GM18505 (cell line): ENCODE data around the gene CYTH3.

Source experiments
- ATAC-seq: cut with Tn5 transposase; IDR thresholded peaks from one replicate; pipeline ENCODE4 v1.9.1; 2021; ENCODE audit not compliant: unreplicated experiment
- POLR2A ChIP-seq: IDR thresholded peaks from 4 replicates; pipeline ENCODE4 v1.6.1; 2011; ENCODE audit warnings: borderline replicate concordance; ENCODE audit not compliant: insufficient read depth, insufficient read length; ENCODE audit errors: extremely low read depth

The CYTH3 gene

DNA sequence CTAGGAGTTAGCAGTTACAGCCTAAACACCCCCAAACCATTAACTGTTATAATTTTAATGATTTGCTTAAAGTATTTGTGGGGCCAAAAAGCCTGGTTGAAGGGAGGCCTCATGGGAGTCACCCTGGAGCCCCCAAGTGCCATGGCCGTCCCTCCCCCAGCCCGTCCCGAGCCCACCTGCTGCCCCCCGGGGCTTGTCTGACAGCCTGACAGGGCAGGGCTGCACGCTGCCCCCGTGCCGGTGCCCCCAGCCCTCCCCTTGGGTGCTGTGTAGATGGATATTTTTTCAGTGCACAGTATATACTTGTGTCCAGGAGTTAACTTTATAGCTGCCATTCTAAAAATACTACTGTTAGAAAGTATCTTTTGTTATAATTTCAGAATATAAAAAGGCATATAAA lies 108.4 kb downstream of the CYTH3 start:
- ATAC-seq, result no peak
- TF ChIP-seq POLR2A, result no peak

- ATAC-seq, result no peak
- TF ChIP-seq POLR2A, result no peak
Observed at GRCh38 chr7:6163402-6163801, 109.0 kb downstream of the CYTH3 start.

DNA sequence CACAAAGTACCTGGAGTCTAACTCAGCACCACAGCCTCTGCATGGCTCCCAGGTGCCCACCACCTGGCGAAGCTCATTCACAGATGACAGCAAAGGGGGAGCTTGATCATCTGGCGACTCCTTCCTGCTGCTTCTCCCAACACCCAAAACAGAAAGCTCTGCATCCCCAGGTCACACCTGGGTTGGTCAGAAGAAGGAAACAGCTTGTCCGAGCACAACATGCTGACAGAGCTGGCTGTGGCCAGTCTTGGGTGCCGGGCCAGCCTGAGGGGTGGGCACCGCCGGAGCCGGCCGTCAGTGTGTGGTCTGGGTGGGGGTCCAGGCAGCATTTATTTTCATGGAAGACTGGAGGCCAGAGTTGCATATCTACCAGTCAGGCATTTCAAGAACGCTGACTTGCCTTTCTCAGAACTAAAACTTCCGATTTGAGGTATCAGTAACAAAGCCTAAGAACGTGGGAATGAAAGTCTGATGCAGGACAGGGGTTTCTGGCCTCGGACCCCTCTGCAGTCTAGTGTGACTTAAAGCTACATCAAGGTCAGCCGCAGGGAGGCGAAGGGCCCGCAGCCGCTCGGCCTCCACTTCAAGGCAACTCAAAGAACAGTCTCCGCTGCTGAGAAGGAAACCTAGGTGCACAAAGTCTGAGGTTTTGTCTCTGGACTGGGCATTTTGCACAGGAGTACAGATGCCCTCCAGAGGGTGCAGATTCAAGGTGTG lies 109.6 kb downstream of the CYTH3 start:
- TF ChIP-seq POLR2A, result no peak
- no peak for ATAC-seq

- no peak for TF ChIP-seq POLR2A
- ATAC-seq, result no peak
Observed at GRCh38 chr7:6162331-6162620, 110.1 kb downstream of the CYTH3 start.

- no peak for ATAC-seq
- no peak for TF ChIP-seq POLR2A
Observed at GRCh38 chr7:6161463-6162330, 110.7 kb downstream of the CYTH3 start.

- no peak for ATAC-seq
- TF ChIP-seq POLR2A, result no peak
Observed at GRCh38 chr7:6160191-6160623, 112.2 kb downstream of the CYTH3 start.

- TF ChIP-seq POLR2A, result no peak
Observed at GRCh38 chr7:6159524-6160031, 112.8 kb downstream of the CYTH3 start.

GRCh38 chr7:6159097-6159483 lies 113.3 kb downstream of the CYTH3 start:
- TF ChIP-seq POLR2A, result no peak
- no peak for ATAC-seq

More at GRCh38 chr7:6159524-6160031, 112.8 kb downstream of the CYTH3 start:
- ATAC-seq, result no peak

GRCh38 chr7:6158424-6159096 lies 113.9 kb downstream of the CYTH3 start:
- no peak for TF ChIP-seq POLR2A
- no peak for ATAC-seq

DNA sequence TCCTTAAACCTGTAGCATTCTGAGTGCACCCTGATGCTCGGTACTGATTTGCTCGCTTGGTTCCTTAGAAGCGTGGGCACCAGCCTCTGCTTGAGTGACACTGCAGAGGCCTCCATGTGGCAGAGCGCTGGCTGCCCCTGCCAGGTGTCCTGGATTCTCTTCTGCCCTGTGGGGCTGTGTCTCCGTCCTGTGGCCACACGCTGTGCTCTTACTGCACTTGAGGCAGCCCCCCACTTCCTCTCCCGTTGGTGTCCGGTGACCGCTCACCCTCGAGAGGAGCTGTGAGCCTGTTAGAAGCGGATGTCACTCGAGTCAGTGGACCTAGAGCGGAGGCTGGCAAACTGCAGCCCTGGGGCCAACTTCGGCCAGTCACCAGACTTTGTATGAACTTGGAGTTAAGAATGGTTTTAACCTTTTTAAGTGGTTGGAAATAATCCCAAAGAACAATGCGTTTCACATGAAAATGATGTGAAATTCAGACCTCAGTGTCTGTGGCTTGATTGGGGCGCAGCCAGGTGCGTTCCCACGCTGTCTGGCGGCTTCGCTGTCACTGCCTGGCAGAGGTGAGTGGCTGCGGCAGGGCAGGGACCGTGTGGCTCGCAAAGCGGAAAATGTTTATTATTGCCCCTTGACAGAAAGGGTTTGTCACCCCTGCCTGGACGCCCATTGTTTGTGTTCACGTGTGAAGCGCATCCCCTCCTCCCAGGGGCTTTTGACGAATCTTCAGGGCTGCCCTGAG lies 114.6 kb downstream of the CYTH3 start:
- ATAC-seq, result no peak
- TF ChIP-seq POLR2A, result no peak

DNA sequence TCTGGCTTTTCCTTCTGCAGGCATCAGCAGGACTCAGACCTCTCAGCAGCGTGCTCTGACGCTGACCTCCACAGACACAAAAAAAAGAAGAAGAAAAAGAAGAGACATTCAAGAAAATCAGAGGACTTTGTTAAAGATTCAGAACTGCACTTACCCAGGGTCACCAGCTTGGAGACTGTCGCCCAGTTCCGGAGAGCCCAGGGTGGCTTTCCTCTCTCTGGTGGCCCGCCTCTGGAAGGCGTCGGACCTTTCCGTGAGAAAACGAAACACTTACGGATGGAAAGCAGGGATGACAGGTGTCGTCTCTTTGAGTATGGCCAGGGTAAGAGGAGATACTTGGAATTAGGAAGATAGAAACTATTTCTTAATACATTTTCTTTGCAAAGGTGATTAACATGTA lies 115.7 kb downstream of the CYTH3 start:
- ATAC-seq, result no peak
- no peak for TF ChIP-seq POLR2A

DNA sequence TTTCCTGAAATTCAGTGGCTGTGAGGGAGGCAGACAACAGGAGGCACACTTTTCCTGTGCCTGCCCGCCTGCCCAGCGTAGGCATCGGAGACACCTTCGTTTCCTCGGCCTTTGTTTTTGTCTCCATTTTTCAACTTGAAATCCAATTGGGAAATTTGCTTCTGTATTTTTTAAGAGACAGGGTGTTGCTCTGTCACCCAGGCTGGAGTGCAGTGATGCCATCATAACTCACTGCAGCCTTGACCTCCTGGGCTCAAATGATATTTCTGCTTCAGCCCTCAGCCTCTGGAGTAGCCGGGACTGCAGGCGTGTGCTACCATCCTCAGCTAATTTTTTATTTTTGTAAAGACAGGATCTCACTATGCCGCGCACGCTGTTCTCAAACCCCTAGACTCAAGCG lies 116.8 kb downstream of the CYTH3 start:
- TF ChIP-seq POLR2A, result no peak
- ATAC-seq, result no peak
